ENCODE data around the gene ADGB. TPM values are rescaled to one million over a fixed set of nuclear protein-coding genes. Genes with fewer than 3 reads are reported as not detected.

Gene ADGB
- total and polyA plus RNA-seq, 9 of the 15 experiments (the other 6 are each of a cell fraction or from before 2014, with no cell fraction given) = not detected

DNA sequence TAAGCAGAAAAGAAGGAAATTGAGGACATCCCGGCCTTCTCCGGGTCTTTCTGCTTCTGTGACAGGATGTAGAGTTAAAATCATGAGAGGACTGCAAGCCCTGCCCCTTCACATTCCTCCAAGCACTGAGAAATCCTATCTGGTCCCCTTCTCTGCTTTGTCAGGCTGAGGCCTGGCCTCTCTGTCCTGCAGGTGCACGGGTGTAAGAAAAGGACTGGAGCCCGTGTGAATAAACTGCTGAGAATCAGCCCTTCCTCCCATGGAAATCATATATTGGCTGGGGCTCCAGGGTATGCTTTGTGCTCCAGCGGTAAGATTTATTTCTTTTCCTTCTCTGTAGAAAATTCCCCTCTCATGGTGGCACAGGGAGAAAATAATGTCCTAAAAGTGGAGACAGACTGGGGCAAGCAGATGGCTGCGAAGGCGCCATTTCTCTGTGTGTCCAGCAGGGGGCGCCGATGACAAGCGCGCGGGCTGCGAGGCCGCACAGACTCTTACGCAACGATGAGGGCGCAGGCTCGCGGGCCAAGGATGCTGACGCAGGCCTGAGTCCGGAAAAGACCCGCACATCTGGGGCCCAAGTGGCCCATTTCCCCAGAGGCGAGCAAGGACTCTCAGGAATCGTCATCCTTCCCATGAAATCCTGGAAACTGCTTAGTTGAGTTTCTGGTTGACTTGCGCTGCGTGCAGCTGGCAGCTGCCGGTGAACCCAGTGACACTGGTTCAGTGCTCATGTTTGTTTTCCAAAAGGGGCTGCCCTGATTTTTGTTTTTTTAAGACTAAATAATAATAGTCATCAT, 258.6 kb downstream of the ADGB start (continued):
- no peak for TF ChIP-seq CHD4 (IDR thresholded peaks at IDR 0.05; ENCODE audit: insufficient read depth, insufficient replicate concordance, low read depth, low read length, poor library complexity, severe bottlenecking)
- TF ChIP-seq BRD4 (IDR thresholded peaks at IDR 0.05) = peak; percentile 94
- peak; percentile 97 for TF ChIP-seq LCOR (CRISPR knock-in tag; IDR thresholded peaks at IDR 0.05)
- peak; percentile 68; the same call in 1 of the 2 replicates for TF ChIP-seq ZNF583 (CRISPR knock-in tag; IDR thresholded peaks at IDR 0.05)
- TF ChIP-seq TAF7 (tag; IDR thresholded peaks at IDR 0.05) = peak; percentile 37
- TF ChIP-seq SMAD1 (IDR thresholded peaks at IDR 0.05; ENCODE audit: low read depth, low read length, partially characterized antibody) = peak; percentile 33
- peak; percentile 60; the same call in 1 of the 2 replicates for TF ChIP-seq RHOXF2B (CRISPR knock-in tag; conservative IDR thresholded peaks at IDR 0.05)
- peak; percentile 81; the same call in 1 of the 2 replicates for TF ChIP-seq MECOM (CRISPR knock-in tag; IDR thresholded peaks at IDR 0.05)
- TF ChIP-seq, protein P1, sequence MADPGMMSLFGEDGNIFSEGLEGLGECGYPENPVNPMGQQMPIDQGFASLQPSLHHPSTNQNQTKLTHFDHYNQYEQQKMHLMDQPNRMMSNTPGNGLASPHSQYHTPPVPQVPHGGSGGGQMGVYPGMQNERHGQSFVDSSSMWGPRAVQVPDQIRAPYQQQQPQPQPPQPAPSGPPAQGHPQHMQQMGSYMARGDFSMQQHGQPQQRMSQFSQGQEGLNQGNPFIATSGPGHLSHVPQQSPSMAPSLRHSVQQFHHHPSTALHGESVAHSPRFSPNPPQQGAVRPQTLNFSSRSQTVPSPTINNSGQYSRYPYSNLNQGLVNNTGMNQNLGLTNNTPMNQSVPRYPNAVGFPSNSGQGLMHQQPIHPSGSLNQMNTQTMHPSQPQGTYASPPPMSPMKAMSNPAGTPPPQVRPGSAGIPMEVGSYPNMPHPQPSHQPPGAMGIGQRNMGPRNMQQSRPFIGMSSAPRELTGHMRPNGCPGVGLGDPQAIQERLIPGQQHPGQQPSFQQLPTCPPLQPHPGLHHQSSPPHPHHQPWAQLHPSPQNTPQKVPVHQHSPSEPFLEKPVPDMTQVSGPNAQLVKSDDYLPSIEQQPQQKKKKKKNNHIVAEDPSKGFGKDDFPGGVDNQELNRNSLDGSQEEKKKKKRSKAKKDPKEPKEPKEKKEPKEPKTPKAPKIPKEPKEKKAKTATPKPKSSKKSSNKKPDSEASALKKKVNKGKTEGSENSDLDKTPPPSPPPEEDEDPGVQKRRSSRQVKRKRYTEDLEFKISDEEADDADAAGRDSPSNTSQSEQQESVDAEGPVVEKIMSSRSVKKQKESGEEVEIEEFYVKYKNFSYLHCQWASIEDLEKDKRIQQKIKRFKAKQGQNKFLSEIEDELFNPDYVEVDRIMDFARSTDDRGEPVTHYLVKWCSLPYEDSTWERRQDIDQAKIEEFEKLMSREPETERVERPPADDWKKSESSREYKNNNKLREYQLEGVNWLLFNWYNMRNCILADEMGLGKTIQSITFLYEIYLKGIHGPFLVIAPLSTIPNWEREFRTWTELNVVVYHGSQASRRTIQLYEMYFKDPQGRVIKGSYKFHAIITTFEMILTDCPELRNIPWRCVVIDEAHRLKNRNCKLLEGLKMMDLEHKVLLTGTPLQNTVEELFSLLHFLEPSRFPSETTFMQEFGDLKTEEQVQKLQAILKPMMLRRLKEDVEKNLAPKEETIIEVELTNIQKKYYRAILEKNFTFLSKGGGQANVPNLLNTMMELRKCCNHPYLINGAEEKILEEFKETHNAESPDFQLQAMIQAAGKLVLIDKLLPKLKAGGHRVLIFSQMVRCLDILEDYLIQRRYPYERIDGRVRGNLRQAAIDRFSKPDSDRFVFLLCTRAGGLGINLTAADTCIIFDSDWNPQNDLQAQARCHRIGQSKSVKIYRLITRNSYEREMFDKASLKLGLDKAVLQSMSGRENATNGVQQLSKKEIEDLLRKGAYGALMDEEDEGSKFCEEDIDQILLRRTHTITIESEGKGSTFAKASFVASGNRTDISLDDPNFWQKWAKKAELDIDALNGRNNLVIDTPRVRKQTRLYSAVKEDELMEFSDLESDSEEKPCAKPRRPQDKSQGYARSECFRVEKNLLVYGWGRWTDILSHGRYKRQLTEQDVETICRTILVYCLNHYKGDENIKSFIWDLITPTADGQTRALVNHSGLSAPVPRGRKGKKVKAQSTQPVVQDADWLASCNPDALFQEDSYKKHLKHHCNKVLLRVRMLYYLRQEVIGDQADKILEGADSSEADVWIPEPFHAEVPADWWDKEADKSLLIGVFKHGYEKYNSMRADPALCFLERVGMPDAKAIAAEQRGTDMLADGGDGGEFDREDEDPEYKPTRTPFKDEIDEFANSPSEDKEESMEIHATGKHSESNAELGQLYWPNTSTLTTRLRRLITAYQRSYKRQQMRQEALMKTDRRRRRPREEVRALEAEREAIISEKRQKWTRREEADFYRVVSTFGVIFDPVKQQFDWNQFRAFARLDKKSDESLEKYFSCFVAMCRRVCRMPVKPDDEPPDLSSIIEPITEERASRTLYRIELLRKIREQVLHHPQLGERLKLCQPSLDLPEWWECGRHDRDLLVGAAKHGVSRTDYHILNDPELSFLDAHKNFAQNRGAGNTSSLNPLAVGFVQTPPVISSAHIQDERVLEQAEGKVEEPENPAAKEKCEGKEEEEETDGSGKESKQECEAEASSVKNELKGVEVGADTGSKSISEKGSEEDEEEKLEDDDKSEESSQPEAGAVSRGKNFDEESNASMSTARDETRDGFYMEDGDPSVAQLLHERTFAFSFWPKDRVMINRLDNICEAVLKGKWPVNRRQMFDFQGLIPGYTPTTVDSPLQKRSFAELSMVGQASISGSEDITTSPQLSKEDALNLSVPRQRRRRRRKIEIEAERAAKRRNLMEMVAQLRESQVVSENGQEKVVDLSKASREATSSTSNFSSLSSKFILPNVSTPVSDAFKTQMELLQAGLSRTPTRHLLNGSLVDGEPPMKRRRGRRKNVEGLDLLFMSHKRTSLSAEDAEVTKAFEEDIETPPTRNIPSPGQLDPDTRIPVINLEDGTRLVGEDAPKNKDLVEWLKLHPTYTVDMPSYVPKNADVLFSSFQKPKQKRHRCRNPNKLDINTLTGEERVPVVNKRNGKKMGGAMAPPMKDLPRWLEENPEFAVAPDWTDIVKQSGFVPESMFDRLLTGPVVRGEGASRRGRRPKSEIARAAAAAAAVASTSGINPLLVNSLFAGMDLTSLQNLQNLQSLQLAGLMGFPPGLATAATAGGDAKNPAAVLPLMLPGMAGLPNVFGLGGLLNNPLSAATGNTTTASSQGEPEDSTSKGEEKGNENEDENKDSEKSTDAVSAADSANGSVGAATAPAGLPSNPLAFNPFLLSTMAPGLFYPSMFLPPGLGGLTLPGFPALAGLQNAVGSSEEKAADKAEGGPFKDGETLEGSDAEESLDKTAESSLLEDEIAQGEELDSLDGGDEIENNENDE (IDR thresholded peaks at IDR 0.05; ENCODE audit: low read depth, low read length) = no peak
- no peak for TF ChIP-seq ILK (tag; IDR thresholded peaks at IDR 0.05; ENCODE audit: borderline replicate concordance, low read depth)
- no peak for TF ChIP-seq DDX20 (tag; IDR thresholded peaks at IDR 0.05; ENCODE audit: low read depth)
- no peak; the same call in none of the 2 replicates for TF ChIP-seq ZNF175 (CRISPR knock-in tag; IDR thresholded peaks at IDR 0.05; ENCODE audit: low read depth)
- TF ChIP-seq STAT5B (CRISPR knock-in tag; IDR thresholded peaks at IDR 0.05) = no peak
- peak; percentile 77; the same call in 1 of the 2 replicates for TF ChIP-seq ZNF830 (CRISPR knock-in tag; IDR thresholded peaks at IDR 0.05)
- no peak for TF ChIP-seq NFYB (IDR thresholded peaks at IDR 0.05; ENCODE audit: extremely low read depth, insufficient read length)
- TF ChIP-seq POLR2H (tag; IDR thresholded peaks at IDR 0.05; ENCODE audit: low read depth) = peak; percentile 68; the same call in 1 of the 2 replicates
- no peak for TF ChIP-seq SNRNP70 (optimal IDR thresholded peaks at IDR 0.05; ENCODE audit: low read depth, low read length)
